ENCODE data around the gene SPTLC3. TPM values are rescaled to one million over a fixed set of nuclear protein-coding genes. Genes with fewer than 3 reads are reported as not detected.

Gene SPTLC3
- total RNA-seq, 1 donor from 2014 or later, result 18.7 TPM

DNA sequence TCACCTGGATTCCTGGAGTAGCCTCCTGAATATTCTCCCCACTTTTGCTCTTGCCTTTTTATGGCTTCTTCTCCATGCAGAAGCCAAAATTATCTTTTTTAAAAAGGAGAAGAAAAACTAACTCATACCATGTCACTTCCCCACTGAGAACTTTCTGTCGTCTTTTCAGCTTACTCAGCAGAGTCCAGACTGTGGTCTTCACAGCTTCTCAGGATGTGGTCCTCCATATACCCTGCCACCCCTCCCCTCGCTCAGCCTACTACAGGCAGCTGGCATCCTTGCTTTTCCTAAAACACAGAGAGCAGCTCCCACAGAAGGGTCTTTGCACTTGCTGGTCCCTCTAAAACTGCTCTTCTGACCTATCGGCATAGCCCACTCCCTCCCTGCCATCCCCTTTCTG lies 122.9 kb downstream of the SPTLC3 start:
- no peaks in the 10 kb centered on the region for H3K9me3 ChIP-seq
- no peak for ATAC-seq
- H3K36me3 ChIP-seq, result peaks cover 4% of the 10 kb centered on the region
- no peaks in the 10 kb centered on the region for H3K27me3 ChIP-seq (ENCODE audit: low read depth)
- no peaks in the 10 kb centered on the region for H3K4me1 ChIP-seq
- DNase-seq, result no peak
- H3K27ac ChIP-seq, result no peak overlapping the region
- no peak overlapping the region for H3K4me3 ChIP-seq
- TF ChIP-seq, protein P1, sequence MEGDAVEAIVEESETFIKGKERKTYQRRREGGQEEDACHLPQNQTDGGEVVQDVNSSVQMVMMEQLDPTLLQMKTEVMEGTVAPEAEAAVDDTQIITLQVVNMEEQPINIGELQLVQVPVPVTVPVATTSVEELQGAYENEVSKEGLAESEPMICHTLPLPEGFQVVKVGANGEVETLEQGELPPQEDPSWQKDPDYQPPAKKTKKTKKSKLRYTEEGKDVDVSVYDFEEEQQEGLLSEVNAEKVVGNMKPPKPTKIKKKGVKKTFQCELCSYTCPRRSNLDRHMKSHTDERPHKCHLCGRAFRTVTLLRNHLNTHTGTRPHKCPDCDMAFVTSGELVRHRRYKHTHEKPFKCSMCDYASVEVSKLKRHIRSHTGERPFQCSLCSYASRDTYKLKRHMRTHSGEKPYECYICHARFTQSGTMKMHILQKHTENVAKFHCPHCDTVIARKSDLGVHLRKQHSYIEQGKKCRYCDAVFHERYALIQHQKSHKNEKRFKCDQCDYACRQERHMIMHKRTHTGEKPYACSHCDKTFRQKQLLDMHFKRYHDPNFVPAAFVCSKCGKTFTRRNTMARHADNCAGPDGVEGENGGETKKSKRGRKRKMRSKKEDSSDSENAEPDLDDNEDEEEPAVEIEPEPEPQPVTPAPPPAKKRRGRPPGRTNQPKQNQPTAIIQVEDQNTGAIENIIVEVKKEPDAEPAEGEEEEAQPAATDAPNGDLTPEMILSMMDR (IDR thresholded peaks at IDR 0.05), result no peak
- intact Hi-C loops (cut with DNase I), result no loop called here

GRCh38 chr20:13139459-13140150 lies 130.8 kb downstream of the SPTLC3 start:
- H3K27me3 ChIP-seq (ENCODE audit: low read depth), result no peaks in the 10 kb centered on the region
- H3K27ac ChIP-seq, result no peak overlapping the region
- ATAC-seq, result no peak
- no peaks in the 10 kb centered on the region for H3K9me3 ChIP-seq
- intact Hi-C loops (cut with DNase I), result no loop called here
- TF ChIP-seq, protein P1 (IDR thresholded peaks at IDR 0.05), result no peak
- no peak overlapping the region for H3K4me3 ChIP-seq
- H3K4me1 ChIP-seq, result no peaks in the 10 kb centered on the region
- DNase-seq, result no peak
- no peaks in the 10 kb centered on the region for H3K36me3 ChIP-seq

DNA sequence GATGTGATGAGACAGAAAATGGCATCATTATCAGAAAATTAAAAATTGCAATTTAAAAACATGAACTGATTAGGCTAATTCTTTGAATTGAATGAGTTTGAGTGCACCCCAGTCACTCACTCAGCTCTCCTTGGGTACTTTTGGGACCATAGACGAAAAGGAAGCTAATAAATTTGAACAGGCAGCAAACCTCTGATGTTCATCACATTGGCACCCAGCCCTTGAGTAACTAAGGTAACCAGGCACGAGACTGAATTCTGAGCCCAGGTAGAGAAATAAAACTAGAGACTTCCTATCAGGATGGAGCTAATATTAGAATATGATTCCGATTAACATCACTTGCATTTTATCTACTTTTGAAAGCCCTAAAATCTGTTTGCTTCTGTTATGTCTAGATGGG lies 131.4 kb downstream of the SPTLC3 start:
- no peaks in the 10 kb centered on the region for H3K9me3 ChIP-seq
- H3K27ac ChIP-seq, result no peak overlapping the region
- DNase-seq (no peak), ATAC-seq (no peak)
- TF ChIP-seq, protein P1 (IDR thresholded peaks at IDR 0.05), result no peak
- no peaks in the 10 kb centered on the region for H3K4me1 ChIP-seq
- H3K36me3 ChIP-seq, result no peaks in the 10 kb centered on the region
- H3K27me3 ChIP-seq (ENCODE audit: low read depth), result no peaks in the 10 kb centered on the region
- no peak overlapping the region for H3K4me3 ChIP-seq
- intact Hi-C loops (cut with DNase I), result no loop called here

DNA sequence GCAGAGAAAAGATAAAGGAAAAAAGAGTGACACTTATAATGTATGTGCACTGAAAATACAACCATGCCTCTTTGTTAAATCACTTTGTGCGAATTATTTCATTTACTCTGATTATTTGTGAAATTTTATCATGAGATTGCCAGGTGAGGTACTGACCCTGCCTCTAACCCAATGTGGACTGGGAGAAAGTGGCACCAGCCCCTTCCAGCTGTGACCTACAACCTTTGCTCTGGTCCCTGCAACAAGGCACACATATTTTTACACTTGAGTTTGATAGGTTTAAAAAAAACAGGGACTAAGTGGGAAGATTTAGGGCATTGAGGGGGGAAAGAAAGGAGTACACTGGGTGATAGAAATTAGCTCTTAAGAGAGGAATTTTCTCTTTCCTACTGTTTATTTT lies 132.0 kb downstream of the SPTLC3 start:
- no peak for DNase-seq
- H3K4me3 ChIP-seq, result no peak overlapping the region
- TF ChIP-seq, protein P1 (IDR thresholded peaks at IDR 0.05), result no peak
- H3K36me3 ChIP-seq, result no peaks in the 10 kb centered on the region
- intact Hi-C loops (cut with DNase I), result no loop called here
- H3K4me1 ChIP-seq, result no peaks in the 10 kb centered on the region
- H3K27me3 ChIP-seq (ENCODE audit: low read depth), result no peaks in the 10 kb centered on the region
- H3K9me3 ChIP-seq, result no peaks in the 10 kb centered on the region
- no peak for ATAC-seq
- H3K27ac ChIP-seq, result no peak overlapping the region

DNA sequence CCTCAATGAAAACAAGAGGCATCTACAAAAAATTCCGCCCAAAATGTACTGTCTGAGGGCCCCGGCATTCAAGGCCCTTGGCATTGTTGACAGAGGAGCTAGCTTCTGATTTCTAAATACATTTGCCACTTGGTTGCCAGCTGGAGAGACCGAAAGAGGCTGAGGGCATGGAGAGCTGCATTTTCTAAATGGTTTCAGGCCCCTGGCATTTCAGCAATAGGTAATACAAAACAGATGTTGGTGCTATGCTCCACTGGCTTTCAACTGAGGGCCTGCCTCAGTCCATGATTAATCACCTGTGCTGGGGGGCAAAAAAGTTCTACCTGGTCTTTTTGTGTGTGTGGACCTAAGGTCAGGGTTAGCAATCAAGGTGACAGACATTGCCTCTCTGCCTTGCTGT lies 132.8 kb downstream of the SPTLC3 start:
- no peak overlapping the region for H3K27ac ChIP-seq
- H3K36me3 ChIP-seq, result no peaks in the 10 kb centered on the region
- DNase-seq (no peak), ATAC-seq (no peak)
- TF ChIP-seq, protein P1 (IDR thresholded peaks at IDR 0.05), result no peak
- no peaks in the 10 kb centered on the region for H3K9me3 ChIP-seq
- intact Hi-C loops (cut with DNase I), result no loop called here
- no peak overlapping the region for H3K4me3 ChIP-seq
- H3K4me1 ChIP-seq, result no peaks in the 10 kb centered on the region
- H3K27me3 ChIP-seq (ENCODE audit: low read depth), result no peaks in the 10 kb centered on the region

Data from lower lobe of right lung (tissue), 2 donors.